CD4-positive, alpha-beta T cell treated with Interleukin-12 subunit alpha and Interleukin-12 subunit beta, for 1 hour (primary cell): ENCODE measurements around the gene PEAK3.

Experiments used
- DNase-seq: peaks from one replicate; pipeline ENCODE4 v3.0.0-alpha.2; 2020

PEAK3 gene

GRCh38 chr19:2282062-2282861 is at the start of gene PEAK3:
PEAK3 (minus strand) TSS chr19:2282175; CDS start chr19:2280931, 1,244 bp downstream.
- DNase-seq = peak; percentile 48

DNA sequence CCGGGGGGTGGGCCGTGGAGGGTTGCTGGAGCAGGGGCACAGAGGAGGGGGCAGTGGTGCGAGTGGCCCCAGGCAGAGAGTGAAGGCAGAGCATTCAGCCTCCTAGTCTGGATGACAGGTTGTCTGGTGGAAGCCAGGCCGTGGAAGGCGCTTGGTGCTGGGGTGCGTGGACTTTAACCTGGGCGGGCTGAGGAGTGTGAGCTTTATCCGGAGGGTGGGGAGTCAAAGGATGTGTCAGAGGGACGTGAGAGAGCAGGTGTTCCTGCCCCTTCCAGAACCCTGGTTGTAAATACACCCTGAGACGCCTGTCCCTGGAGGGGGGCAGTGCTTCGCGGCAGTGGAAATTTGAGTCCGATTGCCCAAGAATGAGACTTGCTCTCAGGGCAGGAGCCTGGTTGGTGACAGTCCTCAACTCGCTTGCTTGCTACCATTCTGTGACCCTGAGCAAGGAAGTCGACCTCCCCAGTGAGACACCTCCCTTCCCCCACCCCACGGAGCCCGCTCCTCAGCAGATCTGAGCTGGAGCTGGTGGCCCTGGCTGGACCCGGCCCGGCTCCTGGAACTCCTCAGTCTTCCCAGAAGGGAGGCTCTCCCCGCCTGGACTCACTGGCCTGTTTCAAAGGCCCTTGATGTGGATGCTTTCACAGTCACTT is 48.8 kb upstream of the PEAK3 start:
- no peak for DNase-seq

GRCh38 chr19:2330255-2330631 is 48.3 kb upstream of the PEAK3 start:
- no peak for DNase-seq

DNA sequence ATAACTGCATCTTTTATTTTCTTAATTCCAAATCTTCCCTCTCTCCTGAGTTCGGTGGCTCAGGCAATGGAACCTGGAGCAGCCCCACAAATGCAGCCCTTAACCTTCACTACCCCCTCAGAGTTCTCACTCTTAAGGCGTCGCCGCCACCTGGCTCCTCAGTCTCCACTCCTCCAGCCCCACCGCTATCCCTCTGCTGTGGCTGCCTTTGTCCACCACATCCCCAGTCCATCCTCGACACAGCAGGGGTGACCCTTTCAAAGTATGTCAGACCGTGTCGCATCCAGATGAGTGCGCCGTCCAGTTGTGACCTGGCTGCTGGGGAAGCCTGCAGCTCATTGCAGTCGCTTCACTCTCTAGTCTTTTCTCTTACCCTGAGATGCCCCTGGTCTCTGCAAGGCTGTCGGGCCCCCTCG is 47.5 kb upstream of the PEAK3 start:
- no peak for DNase-seq

- no peak for DNase-seq
Measured at GRCh38 chr19:2329149-2329478, 47.1 kb upstream of the PEAK3 start.

- DNase-seq = peak; percentile 95
Measured at GRCh38 chr19:2328401-2329148, 46.6 kb upstream of the PEAK3 start, which contains the start of the genes LSM7 and SPPL2B. LSM7 (minus strand) TSS chr19:2328586; CDS start chr19:2328566, 20 bp downstream. SPPL2B (plus strand) TSS chr19:2328684; CDS start chr19:2328710, 26 bp downstream.

DNA sequence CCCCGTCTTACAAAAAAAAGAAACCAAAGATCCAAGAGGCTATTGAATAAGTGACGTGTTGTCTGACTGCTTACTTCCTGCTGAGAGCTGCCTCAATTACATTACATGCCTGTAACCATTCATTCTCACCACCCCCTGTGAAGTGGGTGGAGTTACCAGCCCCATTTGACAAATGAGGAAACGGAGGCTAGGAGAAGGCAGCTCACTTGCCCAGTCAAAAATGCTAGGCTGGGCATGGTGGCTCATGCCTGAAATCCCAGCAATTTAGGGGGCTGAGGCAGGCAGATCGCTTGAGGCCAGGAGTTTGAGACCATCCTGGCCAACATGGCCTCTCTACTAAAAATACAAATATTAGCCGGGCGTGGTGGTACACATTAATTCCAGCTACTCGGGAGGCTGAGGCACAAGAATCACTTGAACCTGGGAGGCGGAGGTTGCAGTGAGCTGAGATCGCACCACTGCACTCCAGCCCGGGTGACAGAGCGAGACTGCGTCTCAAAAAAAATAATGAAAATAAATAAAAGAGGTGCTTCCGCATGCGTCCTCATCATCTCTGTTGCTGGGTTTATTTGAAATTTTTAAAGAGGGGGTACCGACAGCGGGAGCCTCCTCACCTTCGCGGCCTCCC is 45.9 kb upstream of the PEAK3 start:
- peak; percentile 78 for DNase-seq

DNA sequence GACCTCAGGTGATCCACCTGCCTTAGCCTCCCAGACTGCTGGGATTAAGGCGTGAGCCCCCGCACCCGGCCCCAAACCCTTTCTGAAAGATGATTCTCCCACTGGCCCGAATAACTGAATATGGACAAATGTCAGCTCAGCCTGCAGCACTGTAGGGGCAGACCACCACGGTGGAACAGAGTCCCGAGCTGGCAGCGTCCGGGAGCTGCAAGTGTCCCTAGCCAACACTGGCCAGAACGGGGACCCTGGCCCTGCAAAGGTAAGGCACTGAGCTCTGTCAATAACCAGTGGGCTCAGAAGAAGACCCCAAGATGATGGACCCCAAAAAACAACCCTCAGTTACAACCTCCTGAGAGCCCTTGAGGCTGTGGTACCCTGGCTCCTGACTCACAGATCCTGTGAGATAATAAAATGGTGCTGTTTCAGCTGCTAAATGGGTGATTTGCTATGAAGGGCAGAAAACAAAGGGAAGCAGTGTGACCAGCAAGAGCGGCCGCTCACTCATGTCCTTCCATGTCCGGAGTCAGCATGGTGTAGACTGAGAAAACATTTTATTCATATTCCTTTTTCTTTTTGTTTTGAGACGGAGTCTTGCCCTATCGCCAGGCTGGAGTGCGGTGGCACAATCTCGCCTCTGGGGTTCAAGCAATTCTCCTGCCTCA is 44.9 kb upstream of the PEAK3 start:
- no peak for DNase-seq

DNA sequence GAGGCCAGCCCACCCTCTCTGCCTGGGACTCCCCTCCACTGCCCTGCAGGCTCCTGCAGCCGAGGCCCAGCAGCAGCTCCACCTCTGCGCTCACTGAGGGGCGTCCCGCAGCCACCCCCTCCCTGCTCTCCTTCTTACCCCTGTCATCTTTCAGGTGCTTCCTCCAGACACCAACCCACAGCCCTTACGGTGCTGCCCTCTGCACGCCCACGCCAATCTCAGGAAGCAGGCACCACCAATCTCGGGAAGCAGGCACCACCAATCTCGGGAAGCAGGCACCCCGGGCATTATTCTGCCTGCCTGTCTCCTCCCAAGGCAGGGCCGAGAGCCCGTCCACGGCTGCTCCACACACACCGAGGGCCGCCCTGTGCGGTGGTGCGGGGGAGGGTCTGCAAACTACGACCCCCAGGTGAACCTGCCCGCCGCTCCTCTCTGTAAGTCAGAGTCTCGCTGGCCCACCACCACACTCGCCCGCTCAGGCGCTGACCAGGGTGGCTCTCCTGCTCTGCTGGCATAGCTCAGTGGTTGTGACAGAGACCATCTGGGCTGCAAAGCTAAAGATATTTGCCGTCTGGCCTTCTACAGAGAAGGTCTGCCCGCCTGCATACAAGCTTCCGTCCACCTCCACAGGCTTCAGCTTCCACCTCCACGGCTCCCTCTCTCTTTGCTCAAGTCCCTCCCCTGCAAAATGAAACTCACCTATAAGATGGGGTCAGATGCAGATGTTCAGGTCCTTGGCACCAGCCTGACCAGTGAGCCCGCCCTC is 43.5 kb upstream of the PEAK3 start:
- no peak for DNase-seq

DNA sequence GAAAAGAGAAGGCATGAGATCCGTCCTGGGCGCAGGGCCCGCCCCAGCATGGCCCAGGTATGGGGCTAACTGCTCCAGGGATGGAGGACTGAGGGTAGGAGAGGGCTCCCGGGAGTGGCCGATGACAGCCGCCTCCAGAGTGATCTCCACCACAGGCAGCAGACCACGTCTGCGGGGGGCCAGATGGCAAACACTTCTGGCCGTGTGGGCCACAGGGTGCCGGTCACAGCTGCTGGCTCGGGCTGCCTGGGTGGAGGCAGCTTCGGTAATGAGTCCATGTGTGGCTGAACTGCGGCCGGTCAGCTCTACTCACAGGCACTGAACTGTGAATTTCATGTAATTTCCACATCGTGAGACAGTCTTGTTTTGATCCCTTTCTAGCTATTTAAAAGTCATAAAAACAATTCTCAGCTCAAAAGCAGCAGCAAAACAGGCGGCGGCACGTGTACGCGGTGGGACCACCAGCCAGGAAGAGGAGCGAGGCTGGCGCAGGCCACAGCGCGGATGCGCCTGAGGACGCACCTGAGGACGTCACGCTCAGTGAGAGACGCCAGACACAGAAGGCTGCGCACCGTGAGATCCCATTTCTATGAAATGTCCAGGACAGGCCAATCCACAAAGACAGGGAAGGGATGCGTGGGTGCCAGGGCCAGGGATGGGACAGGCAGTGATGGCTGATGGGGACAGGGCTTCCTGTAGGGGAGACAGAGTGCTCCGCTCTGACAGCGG is 42.4 kb upstream of the PEAK3 start:
- DNase-seq = no peak

- DNase-seq = no peak
Measured at GRCh38 chr19:2323707-2324106, 41.7 kb upstream of the PEAK3 start.

DNA sequence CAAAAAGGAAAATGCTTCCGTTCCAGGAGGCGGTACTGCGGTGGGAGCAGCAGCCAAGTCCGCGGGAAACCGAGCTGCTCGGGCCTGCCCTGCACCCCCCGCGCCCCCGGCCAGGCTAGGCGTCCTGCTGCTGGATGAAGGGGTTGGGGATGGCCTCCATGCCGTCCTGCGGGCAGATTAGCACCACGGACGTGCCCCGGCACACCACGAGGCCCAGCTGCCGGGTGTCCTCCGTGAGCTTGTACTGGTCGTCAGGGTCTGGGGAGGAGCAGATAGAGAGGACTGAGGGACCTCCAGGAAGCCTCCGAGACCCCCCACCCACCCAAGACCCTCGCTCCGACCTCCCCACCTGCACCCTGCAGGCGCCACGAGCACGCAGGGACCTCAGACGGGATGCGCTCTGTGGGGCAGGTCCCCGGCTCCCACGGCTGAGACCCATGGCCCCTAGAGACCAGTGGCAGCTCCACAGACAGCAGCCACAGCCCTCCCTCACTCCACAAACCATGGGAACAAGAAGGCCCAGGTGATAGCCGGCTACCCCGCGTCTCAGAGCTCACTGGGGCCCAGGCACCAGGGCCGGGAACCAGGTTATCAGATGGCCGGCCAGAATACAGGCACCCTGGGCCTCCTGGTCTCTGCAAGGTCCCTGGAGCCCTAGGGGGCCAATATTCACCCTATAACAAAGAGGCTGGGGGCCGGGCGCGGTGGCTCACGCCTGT is 39.7 kb upstream of the PEAK3 start:
- no peak for DNase-seq

DNA sequence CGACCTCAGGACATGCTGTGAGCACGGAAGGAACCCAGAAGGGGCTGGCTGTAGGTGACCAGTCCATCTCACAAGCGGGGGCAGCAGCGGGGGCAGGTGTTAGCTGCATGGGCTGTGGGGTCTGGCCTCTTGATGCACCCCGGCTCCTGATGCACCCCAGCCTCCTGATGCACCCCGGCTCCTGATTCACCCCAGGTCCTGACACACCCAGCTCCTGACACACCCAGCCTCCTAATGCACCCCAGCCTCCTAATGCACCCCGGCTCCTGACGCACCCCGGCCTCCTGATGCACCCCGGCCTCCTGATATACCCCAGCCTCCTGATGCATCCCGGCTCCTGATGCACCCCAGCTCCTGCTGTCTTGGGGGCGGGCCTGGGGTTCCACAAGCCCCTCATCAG is 39.0 kb upstream of the PEAK3 start:
- no peak for DNase-seq

DNA sequence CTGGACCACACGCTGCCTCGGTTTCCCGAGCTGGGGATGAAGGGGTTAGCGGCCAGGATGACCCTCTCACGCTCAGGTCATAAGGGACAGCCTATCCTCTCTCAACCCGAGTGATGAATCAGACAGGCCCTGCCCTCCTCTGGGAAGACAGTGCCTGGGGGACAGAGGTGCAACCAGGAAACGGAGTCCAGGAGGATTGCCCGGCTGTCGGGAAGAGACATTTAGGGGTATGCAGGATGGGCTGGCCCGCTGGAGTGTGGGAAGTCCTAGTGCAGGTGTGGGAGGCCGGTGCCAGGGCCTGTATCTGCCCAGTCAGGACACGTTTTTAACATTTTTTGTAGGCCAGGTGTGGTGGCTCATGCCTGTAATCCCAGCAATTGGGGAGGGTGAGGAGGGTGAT is 38.1 kb upstream of the PEAK3 start:
- no peak for DNase-seq

- DNase-seq = no peak
Measured at GRCh38 chr19:2319551-2319950, 37.6 kb upstream of the PEAK3 start.

DNA sequence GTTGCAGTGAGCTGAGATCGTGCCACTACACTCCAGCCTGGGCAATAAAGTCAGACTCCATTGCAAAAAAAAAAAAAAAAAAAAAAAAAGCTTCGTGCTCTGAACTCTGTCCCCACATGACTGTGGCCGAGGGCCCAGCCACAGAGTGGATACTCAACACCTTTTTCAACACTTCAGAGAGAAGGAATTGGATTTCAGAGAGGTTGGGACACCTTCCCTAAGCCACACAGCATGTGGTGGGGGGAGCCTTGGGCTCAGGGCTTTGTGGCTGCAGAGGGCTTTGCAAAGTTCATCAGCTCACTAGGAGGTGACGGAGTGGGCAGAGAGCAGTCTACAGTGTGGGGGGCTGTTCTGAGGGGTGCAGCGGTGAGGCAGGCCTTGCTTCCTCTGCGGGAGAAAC is 36.9 kb upstream of the PEAK3 start:
- DNase-seq = no peak

- DNase-seq = no peak
Measured at GRCh38 chr19:2317756-2318155, 35.8 kb upstream of the PEAK3 start.

- DNase-seq = no peak
Measured at GRCh38 chr19:2317300-2317699, 35.3 kb upstream of the PEAK3 start.

DNA sequence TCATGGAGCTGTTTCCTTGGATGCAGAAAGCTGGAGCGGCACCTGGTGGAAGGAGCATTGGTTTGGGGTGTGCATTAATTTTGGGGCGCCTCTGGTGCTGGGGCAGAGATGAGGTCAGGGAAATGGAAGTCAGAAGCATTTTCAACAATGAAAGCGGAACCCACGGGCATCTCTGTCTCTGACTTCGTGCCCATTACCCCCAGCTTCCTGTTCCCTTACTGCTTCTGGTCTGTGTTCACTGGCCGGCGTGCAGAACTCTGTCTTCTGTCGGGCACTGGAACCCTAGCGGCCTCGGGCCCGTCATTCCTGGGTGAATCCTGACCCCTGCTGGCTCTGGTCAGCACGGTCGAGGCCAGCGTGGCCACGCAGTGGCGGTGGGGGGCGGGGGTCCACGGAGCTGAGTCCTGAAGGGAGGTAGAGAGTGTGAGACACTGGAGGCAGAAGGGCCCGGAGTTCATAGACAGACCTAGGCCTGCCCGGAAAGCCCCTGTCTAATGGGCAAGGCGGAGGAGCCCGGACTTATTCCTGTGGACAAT is 33.9 kb upstream of the PEAK3 start:
- DNase-seq = peak; percentile 39

GRCh38 chr19:2315121-2315817 is 33.3 kb upstream of the PEAK3 start:
- no peak for DNase-seq
